Measurements from ENCODE around the gene ZNF438. TPM values are rescaled to one million over a fixed set of nuclear protein-coding genes. Genes with fewer than 3 reads are reported as not detected.

The ZNF438 gene, protein sequence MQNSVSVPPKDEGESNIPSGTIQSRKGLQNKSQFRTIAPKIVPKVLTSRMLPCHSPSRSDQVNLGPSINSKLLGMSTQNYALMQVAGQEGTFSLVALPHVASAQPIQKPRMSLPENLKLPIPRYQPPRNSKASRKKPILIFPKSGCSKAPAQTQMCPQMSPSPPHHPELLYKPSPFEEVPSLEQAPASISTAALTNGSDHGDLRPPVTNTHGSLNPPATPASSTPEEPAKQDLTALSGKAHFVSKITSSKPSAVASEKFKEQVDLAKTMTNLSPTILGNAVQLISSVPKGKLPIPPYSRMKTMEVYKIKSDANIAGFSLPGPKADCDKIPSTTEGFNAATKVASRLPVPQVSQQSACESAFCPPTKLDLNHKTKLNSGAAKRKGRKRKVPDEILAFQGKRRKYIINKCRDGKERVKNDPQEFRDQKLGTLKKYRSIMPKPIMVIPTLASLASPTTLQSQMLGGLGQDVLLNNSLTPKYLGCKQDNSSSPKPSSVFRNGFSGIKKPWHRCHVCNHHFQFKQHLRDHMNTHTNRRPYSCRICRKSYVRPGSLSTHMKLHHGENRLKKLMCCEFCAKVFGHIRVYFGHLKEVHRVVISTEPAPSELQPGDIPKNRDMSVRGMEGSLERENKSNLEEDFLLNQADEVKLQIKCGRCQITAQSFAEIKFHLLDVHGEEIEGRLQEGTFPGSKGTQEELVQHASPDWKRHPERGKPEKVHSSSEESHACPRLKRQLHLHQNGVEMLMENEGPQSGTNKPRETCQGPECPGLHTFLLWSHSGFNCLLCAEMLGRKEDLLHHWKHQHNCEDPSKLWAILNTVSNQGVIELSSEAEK
- total RNA-seq = 8.6 TPM
- 11.5 TPM for polyA plus RNA-seq

DNA sequence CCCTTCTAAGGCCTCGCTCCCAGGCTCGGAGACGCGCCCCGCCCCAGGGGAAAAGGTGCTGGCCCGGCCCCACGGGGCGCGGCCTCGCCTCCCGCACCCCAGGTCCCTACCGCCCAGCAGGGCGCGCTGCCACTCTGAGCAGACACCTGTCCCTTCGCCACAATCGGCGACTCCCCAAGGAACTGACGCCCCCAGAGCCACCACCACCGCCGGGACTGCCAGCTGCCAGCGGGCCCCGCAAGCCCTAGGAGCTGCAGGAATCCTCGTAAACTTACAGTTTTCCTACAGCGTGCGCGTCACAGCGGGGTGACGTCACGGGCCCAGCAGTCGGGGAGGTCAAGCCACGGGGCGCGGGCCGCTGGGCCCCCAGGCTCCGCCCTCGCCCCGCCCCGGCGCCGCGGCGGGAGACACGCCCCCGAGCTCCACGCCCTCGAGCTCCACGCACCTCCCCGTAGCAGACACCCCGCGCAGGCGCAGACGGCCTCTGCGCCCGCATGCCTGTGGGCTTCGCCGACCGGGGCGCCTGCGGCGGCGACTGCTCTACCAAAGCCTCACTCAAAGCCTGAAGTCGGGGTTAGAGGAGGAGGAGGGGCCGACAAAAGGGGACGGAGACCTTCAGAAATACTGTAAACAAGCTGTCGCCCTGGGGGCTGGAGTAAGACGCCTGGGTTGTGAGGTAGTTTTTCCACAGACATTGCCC, at the start of gene ZNF438:
Gene ZNF438, minus strand, starts transcription at position 308 of the 700 bp plus-strand sequence. CDS start 154,831 bp downstream, outside the sequence.
- Histone ChIP-seq H3K27ac (ENCODE audit: low read depth) (peak within 1 kb of the TSS; percentile 98), H3K4me3 (ENCODE audit: low read depth, low read length) (peak within 1 kb of the TSS; percentile 48), H3K4me1 (ENCODE audit: insufficient read depth) (no peaks in the 10 kb centered on the region), H3K36me3 (ENCODE audit: insufficient read depth) (no peaks in the 10 kb centered on the region)
- peak; percentile 80 for DNase-seq (ENCODE audit: extremely low spot score)
- under 1% methylated on average over 66 of the region's 66 CpGs for WGBS

DNA sequence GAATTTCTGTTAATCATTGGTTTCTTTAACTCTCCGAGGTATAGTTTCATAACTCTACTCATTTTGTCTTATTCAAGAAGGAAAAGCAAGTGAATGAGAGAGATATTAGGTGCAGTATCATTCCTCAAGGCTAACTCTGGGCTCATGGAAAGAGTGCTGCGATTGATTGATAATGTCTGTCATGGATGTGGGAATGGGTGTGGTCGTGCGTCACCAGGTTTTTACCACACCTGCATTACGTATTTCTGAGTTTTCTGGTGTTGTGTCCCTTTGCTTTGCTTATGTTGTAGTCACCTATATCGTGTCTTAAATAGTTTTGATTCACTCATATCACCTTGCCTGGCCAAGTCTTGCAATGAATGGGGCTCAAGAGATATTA, 44.9 kb upstream of the ZNF438 start:
- H3K36me3 ChIP-seq (ENCODE audit: insufficient read depth) = no peaks in the 10 kb centered on the region
- H3K27ac ChIP-seq (ENCODE audit: low read depth) = no peak overlapping the region
- WGBS = 94% methylated on average over 6 of the region's 6 CpGs
- H3K4me3 ChIP-seq (ENCODE audit: low read depth, low read length) = no peak overlapping the region
- H3K4me1 ChIP-seq (ENCODE audit: insufficient read depth) = no peaks in the 10 kb centered on the region
- DNase-seq (ENCODE audit: extremely low spot score) = no peak

DNA sequence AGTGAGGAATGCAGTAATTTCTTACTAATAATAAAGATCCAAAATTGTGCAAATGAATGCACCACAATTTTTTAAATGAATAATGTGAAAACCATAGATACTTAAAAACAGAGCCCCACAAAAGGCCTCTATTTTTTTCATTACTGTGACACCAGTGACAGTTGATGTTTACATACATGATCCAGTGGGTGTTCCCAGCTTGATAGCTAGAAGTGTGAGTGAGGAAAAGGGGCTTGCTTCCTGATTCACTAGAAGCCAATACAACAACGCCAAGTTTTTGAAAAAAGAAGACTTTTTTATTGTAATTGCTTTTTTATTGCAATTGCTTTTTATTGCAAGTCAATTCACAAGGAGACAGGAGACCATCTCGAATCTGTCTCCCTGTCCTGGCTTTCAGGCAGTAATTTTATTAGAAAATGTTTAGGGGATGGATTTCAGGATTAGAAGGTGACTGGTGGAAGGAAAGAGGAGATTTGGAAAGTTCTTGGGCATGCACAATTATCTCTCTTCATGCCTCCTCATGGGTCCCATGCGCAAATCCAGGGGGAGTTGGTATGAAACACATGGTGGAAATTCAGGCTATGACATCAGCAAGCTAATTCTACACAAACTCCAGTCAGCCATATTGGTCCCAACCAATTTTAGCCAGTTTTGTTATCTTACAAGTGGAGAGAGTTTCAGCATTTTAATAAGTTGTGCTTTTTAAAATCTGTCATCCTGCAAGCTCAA, 44.4 kb upstream of the ZNF438 start:
- no peak for DNase-seq (ENCODE audit: extremely low spot score)
- Histone ChIP-seq H3K27ac (ENCODE audit: low read depth) (no peak overlapping the region), H3K36me3 (ENCODE audit: insufficient read depth) (no peaks in the 10 kb centered on the region), H3K4me1 (ENCODE audit: insufficient read depth) (no peaks in the 10 kb centered on the region), H3K4me3 (ENCODE audit: low read depth, low read length) (no peak overlapping the region)
- WGBS = 72% methylated on average over 3 of the region's 3 CpGs

DNA sequence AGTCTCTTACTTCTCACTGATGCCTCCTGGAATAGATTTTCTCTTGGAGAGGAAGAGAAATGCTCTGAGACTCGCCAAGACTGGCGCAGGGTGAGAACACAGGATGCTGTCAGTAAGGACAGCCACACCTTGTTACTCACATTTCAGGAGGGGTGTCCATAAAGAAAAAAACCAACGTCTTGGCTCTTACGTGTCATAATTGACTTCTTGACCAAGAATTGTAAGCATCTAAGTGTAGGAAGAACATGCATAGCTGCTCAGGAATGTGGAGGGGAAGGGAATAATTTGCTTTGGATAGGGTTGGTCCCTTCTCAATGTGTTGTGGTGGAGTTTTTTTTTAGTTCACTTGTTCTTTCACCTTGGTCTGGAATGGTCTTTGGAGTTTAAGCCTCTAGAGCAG, 43.8 kb upstream of the ZNF438 start:
- Histone ChIP-seq H3K4me3 (ENCODE audit: low read depth, low read length) (no peak overlapping the region), H3K27ac (ENCODE audit: low read depth) (no peak overlapping the region), H3K4me1 (ENCODE audit: insufficient read depth) (no peaks in the 10 kb centered on the region), H3K36me3 (ENCODE audit: insufficient read depth) (no peaks in the 10 kb centered on the region)
- DNase-seq (ENCODE audit: extremely low spot score) = no peak
- 61% methylated on average over 4 of the region's 4 CpGs for WGBS

DNA sequence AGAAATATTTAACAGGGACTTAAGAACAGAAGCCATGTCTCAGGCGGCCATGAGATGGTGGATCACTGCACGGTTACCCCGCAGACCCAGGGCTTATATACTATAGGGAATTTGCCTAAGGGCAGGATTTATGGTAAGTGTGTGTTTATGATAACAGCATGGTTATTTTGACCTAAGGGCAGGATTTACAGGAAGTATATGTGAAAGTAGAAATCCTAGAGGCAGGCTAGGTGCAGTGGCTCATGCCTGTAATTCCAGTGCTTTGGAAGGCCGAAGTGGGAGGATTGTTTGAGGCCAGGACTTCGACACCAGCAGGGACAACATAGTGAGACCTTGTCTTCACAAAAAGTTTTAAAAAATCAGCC, 43.0 kb upstream of the ZNF438 start:
- no peak overlapping the region for H3K27ac ChIP-seq (ENCODE audit: low read depth)
- H3K4me3 ChIP-seq (ENCODE audit: low read depth, low read length) = no peak overlapping the region
- H3K36me3 ChIP-seq (ENCODE audit: insufficient read depth) = no peaks in the 10 kb centered on the region
- no peak for DNase-seq (ENCODE audit: extremely low spot score)
- no peaks in the 10 kb centered on the region for H3K4me1 ChIP-seq (ENCODE audit: insufficient read depth)
- 87% methylated on average over 5 of the region's 5 CpGs for WGBS

DNA sequence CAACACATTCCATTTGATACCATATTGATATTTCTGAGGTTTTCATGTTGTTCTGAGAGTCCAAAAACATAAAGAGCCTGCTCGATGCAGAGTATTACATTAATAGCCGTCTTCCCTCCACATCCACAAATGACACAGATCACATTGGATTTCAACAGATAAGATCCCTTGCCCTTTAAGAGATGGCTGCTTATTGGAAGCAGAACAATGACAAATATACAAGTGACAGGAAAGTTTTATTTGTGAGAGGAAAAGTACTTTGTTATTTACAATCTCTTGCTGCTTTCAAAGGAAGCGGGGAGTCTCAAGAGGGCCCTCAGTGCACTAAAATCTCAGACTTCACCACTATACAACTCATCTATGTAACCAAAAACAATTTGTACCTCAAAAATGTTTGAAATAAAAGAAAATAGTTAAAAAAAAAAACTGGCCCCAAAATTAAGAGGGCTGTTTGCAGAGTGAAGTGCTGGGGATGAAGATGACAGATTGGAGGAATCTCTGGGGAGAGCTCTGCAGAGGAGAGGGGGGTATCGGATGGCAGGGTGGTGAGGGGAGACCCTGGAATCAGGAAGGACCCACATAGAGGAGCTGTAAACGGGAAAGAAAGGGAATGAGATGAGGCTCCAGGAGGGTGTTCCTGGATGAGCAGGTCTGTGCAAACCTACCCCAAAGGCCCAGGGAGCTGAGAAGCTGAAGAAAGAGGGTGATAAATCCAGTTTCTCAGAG, 42.5 kb upstream of the ZNF438 start:
- Histone ChIP-seq H3K4me3 (ENCODE audit: low read depth, low read length) (no peak overlapping the region), H3K4me1 (ENCODE audit: insufficient read depth) (no peaks in the 10 kb centered on the region), H3K27ac (ENCODE audit: low read depth) (no peak overlapping the region), H3K36me3 (ENCODE audit: insufficient read depth) (no peaks in the 10 kb centered on the region)
- no peak for DNase-seq (ENCODE audit: extremely low spot score)
- 77% methylated on average over 5 of the region's 5 CpGs for WGBS

DNA sequence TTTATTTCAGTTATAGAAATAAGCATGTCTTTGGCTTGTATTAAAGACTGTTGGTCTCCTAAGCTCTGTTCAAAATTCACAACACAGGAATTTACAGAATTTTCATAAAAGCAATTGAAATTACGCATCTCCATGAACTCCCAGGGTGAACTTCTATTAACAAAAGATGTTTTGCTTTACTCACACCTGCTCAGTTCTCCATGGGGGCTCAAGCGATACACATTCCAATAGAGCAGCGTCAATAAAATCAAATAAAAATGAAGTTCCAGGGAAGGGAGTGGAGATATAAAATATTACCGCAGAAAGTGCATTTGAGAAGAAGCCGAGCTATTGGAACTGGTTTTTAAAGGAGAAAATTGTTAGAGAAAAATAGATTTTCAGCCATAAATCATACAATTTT, 41.5 kb upstream of the ZNF438 start:
- no peak for DNase-seq (ENCODE audit: extremely low spot score)
- H3K27ac ChIP-seq (ENCODE audit: low read depth) = no peak overlapping the region
- H3K36me3 ChIP-seq (ENCODE audit: insufficient read depth) = no peaks in the 10 kb centered on the region
- 97% methylated on average over 5 of the region's 5 CpGs for WGBS
- H3K4me3 ChIP-seq (ENCODE audit: low read depth, low read length) = no peak overlapping the region
- no peaks in the 10 kb centered on the region for H3K4me1 ChIP-seq (ENCODE audit: insufficient read depth)

DNA sequence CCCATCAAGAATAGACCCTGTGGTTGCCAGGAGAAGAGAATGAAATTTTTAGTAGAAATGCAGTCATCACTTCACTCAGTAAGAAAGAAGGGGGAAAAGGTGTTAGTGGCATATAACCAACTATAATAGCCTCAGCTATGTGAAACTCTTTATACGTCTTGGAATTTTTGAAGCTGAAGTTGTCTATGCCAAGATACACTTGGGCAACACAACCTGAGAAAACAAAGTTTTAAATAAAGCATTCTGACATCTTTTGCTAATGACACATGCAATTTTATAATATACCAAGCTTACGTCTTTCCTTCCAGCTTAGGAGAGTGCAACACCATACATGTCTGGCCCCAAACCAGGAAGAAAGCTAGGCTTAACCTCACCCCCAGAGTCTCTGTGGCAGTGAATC, 40.8 kb upstream of the ZNF438 start:
- 86% methylated on average over 2 of the region's 2 CpGs for WGBS
- H3K4me1 ChIP-seq (ENCODE audit: insufficient read depth) = no peaks in the 10 kb centered on the region
- no peak overlapping the region for H3K4me3 ChIP-seq (ENCODE audit: low read depth, low read length)
- H3K36me3 ChIP-seq (ENCODE audit: insufficient read depth) = no peaks in the 10 kb centered on the region
- DNase-seq (ENCODE audit: extremely low spot score) = no peak
- no peak overlapping the region for H3K27ac ChIP-seq (ENCODE audit: low read depth)

DNA sequence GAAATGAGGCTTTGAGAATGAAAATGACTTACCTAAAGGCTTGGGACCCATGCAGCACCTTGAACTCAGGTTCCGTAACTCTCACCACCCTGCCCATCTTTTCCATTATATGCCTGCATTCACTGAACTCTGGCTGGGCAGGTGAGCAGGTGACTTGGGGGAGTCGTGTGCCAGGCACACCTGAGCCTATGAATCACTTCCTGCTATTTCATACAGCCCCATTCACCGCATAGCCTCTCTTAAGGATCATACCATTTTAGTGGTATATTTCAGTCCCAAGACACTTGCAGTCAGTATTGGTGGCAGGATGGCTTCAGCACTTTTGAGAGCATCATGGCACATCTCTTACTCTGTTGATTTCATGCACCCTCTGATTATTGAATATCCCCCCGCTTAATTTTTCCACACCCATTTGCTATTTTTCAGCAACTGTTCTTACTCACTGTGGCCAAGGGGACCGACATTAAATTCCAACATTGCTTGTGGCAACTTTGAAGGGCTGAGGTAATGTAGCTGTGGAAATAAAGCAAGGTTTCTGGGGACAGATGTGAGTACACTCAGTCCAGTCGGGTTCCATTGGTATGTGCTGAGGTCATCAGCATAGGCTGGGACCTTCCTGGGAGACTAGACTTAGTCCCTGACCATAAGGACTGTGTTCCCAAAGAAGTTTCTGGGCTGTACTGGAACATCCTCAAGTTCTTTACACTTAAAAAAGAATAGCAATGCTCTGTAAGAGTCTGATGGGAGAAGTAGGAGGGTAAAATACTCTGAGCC, 39.8 kb upstream of the ZNF438 start:
- 79% methylated on average over 6 of the region's 6 CpGs for WGBS
- no peak overlapping the region for H3K27ac ChIP-seq (ENCODE audit: low read depth)
- no peak overlapping the region for H3K4me3 ChIP-seq (ENCODE audit: low read depth, low read length)

DNA sequence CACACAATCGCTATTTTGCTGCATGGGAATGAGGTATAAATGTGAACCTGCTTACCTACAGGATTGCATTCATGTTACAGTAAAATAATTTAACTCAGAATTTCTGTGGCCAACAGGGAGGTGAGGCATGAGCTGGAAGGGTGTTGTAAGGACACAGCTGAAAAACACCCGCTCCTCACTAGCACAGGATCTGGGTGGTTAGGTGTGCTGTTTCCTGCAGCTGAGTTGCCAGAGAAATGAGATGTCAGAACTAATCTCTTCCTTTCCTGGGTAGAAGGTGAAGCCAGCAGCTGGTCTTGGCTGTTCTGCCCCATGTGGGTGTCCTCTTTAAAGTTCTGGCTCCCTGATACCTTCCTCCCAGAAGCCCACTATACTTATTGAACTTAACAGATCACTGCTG, 39.0 kb upstream of the ZNF438 start:
- no peaks in the 10 kb centered on the region for H3K36me3 ChIP-seq (ENCODE audit: insufficient read depth)
- no peak overlapping the region for H3K27ac ChIP-seq (ENCODE audit: low read depth)
- no peak for DNase-seq (ENCODE audit: extremely low spot score)
- no peaks in the 10 kb centered on the region for H3K4me1 ChIP-seq (ENCODE audit: insufficient read depth)
- no peak overlapping the region for H3K4me3 ChIP-seq (ENCODE audit: low read depth, low read length)
- WGBS = 85% methylated on average over 2 of the region's 2 CpGs

More for the DNA sequence above, 39.8 kb upstream of the ZNF438 start:
- no peak for DNase-seq (ENCODE audit: extremely low spot score)
- no peaks in the 10 kb centered on the region for H3K4me1 ChIP-seq (ENCODE audit: insufficient read depth)
- no peaks in the 10 kb centered on the region for H3K36me3 ChIP-seq (ENCODE audit: insufficient read depth)

DNA sequence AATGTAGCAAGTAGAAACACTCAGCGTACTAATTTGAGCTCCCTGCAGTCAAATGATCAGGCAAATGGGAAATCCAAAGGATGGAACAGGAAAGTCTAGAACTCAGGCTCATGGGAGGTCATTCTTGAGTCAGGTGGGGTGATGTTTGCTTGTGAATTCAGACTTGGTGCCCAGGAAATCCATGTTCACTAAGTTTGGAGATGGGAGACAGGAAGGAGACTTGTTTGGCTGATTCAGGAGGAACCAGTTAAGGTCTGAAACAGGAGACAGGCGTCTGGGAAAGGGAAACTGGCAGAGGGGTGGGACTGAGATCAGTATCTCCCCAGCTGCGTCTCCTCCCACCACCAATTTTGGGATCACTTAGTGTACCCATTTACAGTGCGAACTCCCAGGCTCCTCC, 38.4 kb upstream of the ZNF438 start:
- WGBS = 63% methylated on average over 4 of the region's 4 CpGs

DNA sequence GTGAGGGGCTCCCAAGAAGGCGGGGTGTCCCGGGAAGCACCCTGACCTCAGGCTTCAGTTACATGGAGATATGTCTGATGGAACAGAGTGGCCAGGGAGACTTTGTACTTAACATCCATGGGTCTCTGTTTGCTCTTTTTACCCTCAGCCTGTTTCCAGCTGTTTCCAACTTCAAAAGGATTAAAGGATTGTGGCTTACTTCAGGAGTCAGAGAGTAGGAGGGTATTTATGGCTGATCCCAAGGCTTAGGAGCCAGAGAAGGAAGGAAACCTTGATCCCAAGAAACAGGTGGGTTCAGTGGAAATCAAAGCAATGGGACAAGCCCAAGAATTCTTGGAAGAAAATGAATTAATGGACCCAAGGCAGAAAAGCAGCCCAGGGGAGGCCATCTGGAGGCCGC, 37.7 kb upstream of the ZNF438 start:
- no peak overlapping the region for H3K27ac ChIP-seq (ENCODE audit: low read depth)
- no peak for DNase-seq (ENCODE audit: extremely low spot score)
- 73% methylated on average over 3 of the region's 3 CpGs for WGBS

More for the DNA sequence above, 38.4 kb upstream of the ZNF438 start:
- no peaks in the 10 kb centered on the region for H3K4me1 ChIP-seq (ENCODE audit: insufficient read depth)
- H3K4me3 ChIP-seq (ENCODE audit: low read depth, low read length) = no peak overlapping the region
- DNase-seq (ENCODE audit: extremely low spot score) = no peak
- no peak overlapping the region for H3K27ac ChIP-seq (ENCODE audit: low read depth)
- H3K36me3 ChIP-seq (ENCODE audit: insufficient read depth) = no peaks in the 10 kb centered on the region

More for the DNA sequence above, 37.7 kb upstream of the ZNF438 start:
- Histone ChIP-seq H3K36me3 (ENCODE audit: insufficient read depth) (no peaks in the 10 kb centered on the region), H3K4me1 (ENCODE audit: insufficient read depth) (no peaks in the 10 kb centered on the region), H3K4me3 (ENCODE audit: low read depth, low read length) (no peak overlapping the region)
